SJCRH30 (cell line): Measurements from ENCODE around the gene SMAD7. TPM values are rescaled to one million over a fixed set of nuclear protein-coding genes. Genes with fewer than 3 reads are reported as not detected.

Source experiments
- DNase-seq, 2 experiments: peaks; one replicate each; pipeline ENCODE4 v3.0.0-alpha.2; 2015 to 2020
- H3K27ac ChIP-seq: fragments of 250-450 bp; sonication (Bioruptor Pico); 2 replicates; pipeline ENCODE4 v1.5.1; 2020; ENCODE audit warnings: mild to moderate bottlenecking, moderate library complexity
- H3K27me3 ChIP-seq: fragments of 250-450 bp; sonication (Bioruptor Pico); 2 replicates; pipeline ENCODE4 v1.5.1; 2020; ENCODE audit warnings: mild to moderate bottlenecking, moderate library complexity
- H3K36me3 ChIP-seq: fragments of 250-450 bp; sonication (Bioruptor Pico); 2 replicates; pipeline ENCODE4 v1.5.1; 2020; ENCODE audit warnings: mild to moderate bottlenecking, moderate library complexity
- H3K4me1 ChIP-seq: fragments of 250-450 bp; sonication (Bioruptor Pico); 2 replicates; pipeline ENCODE4 v1.5.1; 2020; ENCODE audit warnings: mild to moderate bottlenecking, moderate library complexity
- H3K4me3 ChIP-seq: fragments of 250-450 bp; sonication (Bioruptor Pico); 2 replicates; pipeline ENCODE4 v1.5.1; 2020; ENCODE audit warnings: mild to moderate bottlenecking, moderate library complexity
- H3K9me3 ChIP-seq: fragments of 250-450 bp; sonication (Bioruptor Pico); replicated peaks from 2 replicates; pipeline ENCODE4 v1.5.1; 2020; ENCODE audit warnings: mild to moderate bottlenecking, moderate library complexity
- total RNA-seq: library from RNA; depleted of rRNA; stranded (reverse); fragments of >200 nt; shearing (Covaris generic); gene quantifications from 2 replicates; pipeline ENCODE4 v1.2.3, GENCODE V29; 2014

Gene SMAD7
- total RNA-seq, 1 experiment from 2014 or later, result 3.0 TPM

- DNase-seq, result no peak
- Histone ChIP-seq H3K9me3 (no peaks in the 10 kb centered on the region), H3K27ac (peak overlapping the region; percentile 80), H3K4me3 (peak overlapping the region; percentile 20), H3K36me3 (no peaks in the 10 kb centered on the region), H3K4me1 (peaks cover 28% of the 10 kb centered on the region), H3K27me3 (no peaks in the 10 kb centered on the region)
Observed at GRCh38 chr18:48901145-48902022, 49.4 kb downstream of the SMAD7 start.

- Histone ChIP-seq H3K27ac (no peak overlapping the region), H3K36me3 (no peaks in the 10 kb centered on the region), H3K4me1 (peaks cover 19% of the 10 kb centered on the region), H3K9me3 (no peaks in the 10 kb centered on the region), H3K27me3 (no peaks in the 10 kb centered on the region), H3K4me3 (no peak overlapping the region)
- no peak for DNase-seq
Observed at GRCh38 chr18:48900469-48900868, 50.3 kb downstream of the SMAD7 start.

- Histone ChIP-seq H3K27ac (no peak overlapping the region), H3K36me3 (no peaks in the 10 kb centered on the region), H3K27me3 (no peaks in the 10 kb centered on the region), H3K4me3 (no peak overlapping the region), H3K4me1 (peaks cover 19% of the 10 kb centered on the region), H3K9me3 (no peaks in the 10 kb centered on the region)
- no peak for DNase-seq
Observed at GRCh38 chr18:48899558-48900174, 51.1 kb downstream of the SMAD7 start.

GRCh38 chr18:48898521-48898920, 52.2 kb downstream of the SMAD7 start:
- Histone ChIP-seq H3K4me3 (no peak overlapping the region), H3K4me1 (peaks cover 19% of the 10 kb centered on the region), H3K9me3 (no peaks in the 10 kb centered on the region), H3K36me3 (no peaks in the 10 kb centered on the region), H3K27me3 (no peaks in the 10 kb centered on the region), H3K27ac (no peak overlapping the region)
- no peak for DNase-seq

GRCh38 chr18:48897531-48897930, 53.2 kb downstream of the SMAD7 start:
- Histone ChIP-seq H3K27me3 (no peaks in the 10 kb centered on the region), H3K4me1 (peaks cover 15% of the 10 kb centered on the region), H3K36me3 (no peaks in the 10 kb centered on the region), H3K9me3 (no peaks in the 10 kb centered on the region), H3K4me3 (no peak overlapping the region), H3K27ac (no peak overlapping the region)
- DNase-seq, result no peak

- peak; percentile 58 to 60 for DNase-seq
- H3K36me3 ChIP-seq, result no peaks in the 10 kb centered on the region
- no peaks in the 10 kb centered on the region for H3K27me3 ChIP-seq
- peaks cover 10% of the 10 kb centered on the region for H3K4me1 ChIP-seq
- no peak overlapping the region; the same call in 1 of the 2 replicates for H3K4me3 ChIP-seq
- no peak overlapping the region for H3K27ac ChIP-seq
- H3K9me3 ChIP-seq, result no peaks in the 10 kb centered on the region
Observed at GRCh38 chr18:48896875-48897511, 53.8 kb downstream of the SMAD7 start.

GRCh38 chr18:48896326-48896874, 54.4 kb downstream of the SMAD7 start:
- Histone ChIP-seq H3K27ac (no peak overlapping the region), H3K9me3 (no peaks in the 10 kb centered on the region), H3K36me3 (no peaks in the 10 kb centered on the region), H3K4me3 (no peak overlapping the region; the same call in 1 of the 2 replicates), H3K27me3 (no peaks in the 10 kb centered on the region), H3K4me1 (peaks cover 5% of the 10 kb centered on the region)
- DNase-seq, result no peak

GRCh38 chr18:48894799-48895346, 55.9 kb downstream of the SMAD7 start:
- no peak overlapping the region for H3K4me3 ChIP-seq
- H3K9me3 ChIP-seq, result no peaks in the 10 kb centered on the region
- H3K27ac ChIP-seq, result no peak overlapping the region
- H3K4me1 ChIP-seq, result peaks cover 5% of the 10 kb centered on the region
- DNase-seq, result no peak
- H3K36me3 ChIP-seq, result no peaks in the 10 kb centered on the region
- no peaks in the 10 kb centered on the region for H3K27me3 ChIP-seq

GRCh38 chr18:48893608-48894600, 56.9 kb downstream of the SMAD7 start:
- Histone ChIP-seq H3K27me3 (no peaks in the 10 kb centered on the region), H3K9me3 (no peaks in the 10 kb centered on the region), H3K27ac (no peak overlapping the region), H3K36me3 (no peaks in the 10 kb centered on the region), H3K4me1 (peaks cover 9% of the 10 kb centered on the region), H3K4me3 (no peak overlapping the region)
- no peak for DNase-seq

- Histone ChIP-seq H3K27me3 (no peaks in the 10 kb centered on the region), H3K36me3 (no peaks in the 10 kb centered on the region), H3K4me1 (peaks cover 9% of the 10 kb centered on the region), H3K9me3 (no peaks in the 10 kb centered on the region), H3K27ac (no peak overlapping the region), H3K4me3 (no peak overlapping the region)
- DNase-seq, result no peak
Observed at GRCh38 chr18:48893061-48893607, 57.6 kb downstream of the SMAD7 start.

GRCh38 chr18:48892146-48892855, 58.5 kb downstream of the SMAD7 start:
- no peak overlapping the region for H3K4me3 ChIP-seq
- H3K9me3 ChIP-seq, result no peaks in the 10 kb centered on the region
- no peaks in the 10 kb centered on the region for H3K36me3 ChIP-seq
- H3K27ac ChIP-seq, result no peak overlapping the region
- peaks cover 9% of the 10 kb centered on the region for H3K4me1 ChIP-seq
- no peak for DNase-seq
- H3K27me3 ChIP-seq, result no peaks in the 10 kb centered on the region

- no peak for DNase-seq
- H3K27ac ChIP-seq, result no peak overlapping the region
- H3K27me3 ChIP-seq, result no peaks in the 10 kb centered on the region
- no peak overlapping the region for H3K4me3 ChIP-seq
- H3K9me3 ChIP-seq, result no peaks in the 10 kb centered on the region
- no peaks in the 10 kb centered on the region for H3K36me3 ChIP-seq
- H3K4me1 ChIP-seq, result peaks cover 7% of the 10 kb centered on the region
Observed at GRCh38 chr18:48891721-48892120, 59.0 kb downstream of the SMAD7 start.
